GM18873 (cell line): ENCODE results near the gene PNKD.

Experiments used
- ATAC-seq: cut with Tn5 transposase; IDR thresholded peaks from one replicate; pipeline ENCODE4 v1.9.1; 2021; ENCODE audit warnings: mild to moderate bottlenecking, moderate library complexity, moderate number of reproducible peaks; ENCODE audit not compliant: unreplicated experiment, low FRiP score

PNKD gene

GRCh38 chr2:218367415-218368149, 97.3 kb downstream of the PNKD start:
- peak; percentile 73 for ATAC-seq

DNA sequence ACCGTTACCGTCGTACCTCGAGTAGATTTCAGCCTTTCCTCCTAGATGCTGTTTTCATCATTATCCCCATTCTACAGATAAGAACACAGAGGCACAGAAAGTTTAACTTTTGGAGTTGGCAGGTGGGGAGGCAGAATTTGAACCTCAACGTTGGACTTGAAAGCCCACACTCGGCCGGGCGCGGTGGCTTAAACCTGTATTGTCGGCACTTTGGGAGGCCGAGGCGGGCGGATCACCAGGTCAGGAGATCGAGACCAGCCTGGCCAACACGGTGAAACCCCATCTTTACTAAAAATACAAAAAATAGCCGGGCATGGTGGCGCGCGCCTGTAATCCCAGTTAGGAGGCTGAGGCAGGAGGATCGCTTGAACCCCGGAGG, 97.8 kb downstream of the PNKD start:
- ATAC-seq: no peak

DNA sequence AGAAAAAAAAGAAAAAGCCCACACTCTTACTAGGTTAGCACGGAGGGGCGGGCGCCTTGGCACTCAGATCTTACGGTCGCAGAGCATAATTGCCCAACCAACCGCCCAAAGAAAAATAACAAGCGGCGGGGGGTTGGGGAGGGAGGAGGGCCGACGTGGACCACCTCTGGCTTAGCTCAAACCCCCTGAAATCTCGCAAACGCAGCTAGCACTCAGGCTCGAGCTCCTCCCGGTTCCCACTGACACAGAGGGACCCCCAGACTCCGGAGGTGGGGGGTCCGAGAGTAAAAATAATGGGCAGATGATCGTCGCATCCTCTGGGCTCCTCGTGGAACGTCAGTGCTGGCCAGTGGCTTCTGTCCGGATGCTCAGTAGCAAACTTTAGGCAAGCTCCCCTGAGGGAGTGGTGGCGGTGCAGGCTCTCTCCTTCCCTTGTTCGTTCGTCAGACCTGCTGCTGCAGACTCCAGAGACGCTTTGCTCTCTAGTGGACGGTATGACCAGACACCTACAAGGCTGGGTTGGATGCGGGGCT, 98.4 kb downstream of the PNKD start:
- ATAC-seq: no peak

- ATAC-seq: no peak
Measured at GRCh38 chr2:218369330-218369729, 99.0 kb downstream of the PNKD start.

- no peak for ATAC-seq
Measured at GRCh38 chr2:218370410-218371063, 100.2 kb downstream of the PNKD start.

- no peak for ATAC-seq
Measured at GRCh38 chr2:218371983-218372350, 101.6 kb downstream of the PNKD start.

DNA sequence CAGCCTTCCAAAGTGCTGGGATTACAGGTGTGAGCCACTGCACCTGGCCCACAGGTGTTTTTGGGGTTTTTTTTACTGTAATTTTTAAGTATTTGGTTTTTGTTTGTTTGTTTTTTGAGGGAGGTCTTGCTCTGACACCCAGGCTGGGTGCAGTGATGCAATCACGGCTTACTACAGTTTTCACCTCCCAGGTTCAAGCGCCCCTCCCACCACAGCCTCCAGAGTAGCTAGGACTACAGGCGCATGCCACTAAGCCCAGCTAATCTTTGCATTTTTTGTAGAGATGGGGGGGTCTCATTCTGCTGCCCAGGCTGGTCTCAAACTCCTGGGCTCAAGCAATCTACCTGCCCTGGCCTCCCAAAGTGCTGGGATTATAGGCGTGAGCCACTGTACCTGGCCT, 104.5 kb downstream of the PNKD start:
- no peak for ATAC-seq

DNA sequence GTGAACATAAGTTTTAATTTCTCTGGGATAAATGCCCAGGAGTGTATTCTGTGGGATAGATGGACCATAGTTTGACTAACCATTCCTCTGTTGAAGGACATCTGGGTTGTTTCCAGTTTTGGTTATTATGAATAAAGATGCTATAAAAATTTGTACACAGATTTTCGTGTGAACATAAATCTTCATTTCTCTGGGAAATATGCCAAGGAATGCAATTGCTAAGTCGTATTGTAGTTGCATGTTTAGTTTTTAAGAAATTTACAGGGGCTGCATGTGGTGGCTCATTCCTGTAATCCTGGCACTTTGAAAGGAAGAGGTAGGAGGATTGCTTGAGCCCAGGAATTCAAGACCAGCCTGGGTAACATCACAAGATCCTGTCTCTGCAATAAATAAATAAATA, 104.9 kb downstream of the PNKD start:
- no peak for ATAC-seq

DNA sequence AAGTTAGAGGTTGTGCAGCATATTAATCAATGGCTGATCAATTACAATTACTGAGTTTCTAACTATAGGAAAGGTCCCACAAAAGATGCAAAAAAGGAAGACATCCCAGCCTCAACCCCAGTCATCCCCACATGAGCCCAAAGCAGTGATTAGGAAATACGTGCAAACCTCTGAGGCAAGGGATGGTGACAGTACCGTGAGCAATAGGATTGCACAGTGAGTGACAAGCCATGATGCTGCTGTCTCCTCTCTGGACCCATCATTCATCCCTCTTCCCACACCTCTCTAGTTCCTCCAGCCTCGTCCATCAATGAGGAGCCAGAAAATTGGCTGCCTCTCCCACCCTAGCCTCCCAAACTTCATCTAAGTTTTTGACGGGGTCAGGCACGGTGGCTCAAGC, 107.7 kb downstream of the PNKD start:
- ATAC-seq: no peak

DNA sequence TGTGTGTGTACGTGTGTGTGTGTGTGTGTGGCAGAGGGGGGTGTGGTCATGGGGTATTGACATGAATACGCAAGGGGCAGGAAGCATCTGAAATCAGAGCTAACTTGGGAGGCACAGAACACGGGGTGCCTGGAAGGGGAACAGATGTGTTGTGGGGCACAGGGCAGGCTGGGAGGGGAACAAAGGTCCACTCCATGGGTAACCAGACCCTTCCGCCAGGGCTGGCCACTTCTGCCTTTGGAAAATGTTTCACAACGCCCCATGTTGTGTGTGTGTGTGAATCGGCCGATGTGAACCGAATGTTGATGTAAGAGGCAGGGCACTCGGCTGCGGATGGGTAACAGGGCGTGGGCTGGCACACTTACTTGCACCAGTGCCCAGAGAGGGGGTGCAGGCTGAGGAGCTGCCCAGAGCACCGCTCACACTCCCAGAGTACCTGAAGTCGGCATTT, 111.6 kb downstream of the PNKD start, which contains the start of gene SLC11A1:
Gene SLC11A1 (plus strand): TSS at position 358 of the 451 bp plus-strand sequence. CDS start 96 bp downstream, outside the sequence.
- no peak for ATAC-seq

DNA sequence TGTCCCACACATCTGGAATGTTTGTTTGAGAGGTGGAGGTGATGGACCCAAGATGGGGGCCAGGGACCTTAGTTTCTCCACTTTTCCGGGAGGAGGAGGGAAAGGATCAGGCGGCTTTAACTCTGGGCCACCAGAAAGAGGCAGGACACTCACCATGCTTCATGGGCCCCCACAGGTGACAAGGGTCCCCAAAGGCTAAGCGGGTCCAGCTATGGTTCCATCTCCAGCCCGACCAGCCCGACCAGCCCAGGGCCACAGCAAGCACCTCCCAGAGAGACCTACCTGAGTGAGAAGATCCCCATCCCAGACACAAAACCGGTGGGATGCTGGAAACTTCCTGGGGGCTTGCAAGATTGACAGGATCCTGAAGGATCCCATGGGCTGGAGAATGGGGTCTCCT, 112.5 kb downstream of the PNKD start:
- ATAC-seq: no peak

GRCh38 chr2:218383892-218384519, 113.7 kb downstream of the PNKD start:
- no peak for ATAC-seq

DNA sequence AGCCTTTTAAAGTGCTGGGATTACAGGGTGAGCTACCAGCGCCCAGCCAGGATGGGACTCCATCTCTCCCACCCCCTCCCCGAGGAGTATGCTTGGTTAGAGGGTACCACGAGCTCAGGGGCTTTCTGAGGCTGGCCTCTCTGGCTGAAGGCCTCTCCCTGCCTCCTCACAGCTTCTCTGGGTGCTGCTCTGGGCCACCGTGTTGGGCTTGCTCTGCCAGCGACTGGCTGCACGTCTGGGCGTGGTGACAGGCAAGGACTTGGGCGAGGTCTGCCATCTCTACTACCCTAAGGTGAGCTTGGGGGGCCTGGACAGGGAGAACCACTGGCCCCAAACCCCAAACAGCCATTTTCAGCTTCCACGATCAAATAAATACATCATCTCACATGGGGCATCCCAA, 114.7 kb downstream of the PNKD start:
- no peak for ATAC-seq

- no peak for ATAC-seq
Measured at GRCh38 chr2:218386505-218387368, 116.4 kb downstream of the PNKD start.

DNA sequence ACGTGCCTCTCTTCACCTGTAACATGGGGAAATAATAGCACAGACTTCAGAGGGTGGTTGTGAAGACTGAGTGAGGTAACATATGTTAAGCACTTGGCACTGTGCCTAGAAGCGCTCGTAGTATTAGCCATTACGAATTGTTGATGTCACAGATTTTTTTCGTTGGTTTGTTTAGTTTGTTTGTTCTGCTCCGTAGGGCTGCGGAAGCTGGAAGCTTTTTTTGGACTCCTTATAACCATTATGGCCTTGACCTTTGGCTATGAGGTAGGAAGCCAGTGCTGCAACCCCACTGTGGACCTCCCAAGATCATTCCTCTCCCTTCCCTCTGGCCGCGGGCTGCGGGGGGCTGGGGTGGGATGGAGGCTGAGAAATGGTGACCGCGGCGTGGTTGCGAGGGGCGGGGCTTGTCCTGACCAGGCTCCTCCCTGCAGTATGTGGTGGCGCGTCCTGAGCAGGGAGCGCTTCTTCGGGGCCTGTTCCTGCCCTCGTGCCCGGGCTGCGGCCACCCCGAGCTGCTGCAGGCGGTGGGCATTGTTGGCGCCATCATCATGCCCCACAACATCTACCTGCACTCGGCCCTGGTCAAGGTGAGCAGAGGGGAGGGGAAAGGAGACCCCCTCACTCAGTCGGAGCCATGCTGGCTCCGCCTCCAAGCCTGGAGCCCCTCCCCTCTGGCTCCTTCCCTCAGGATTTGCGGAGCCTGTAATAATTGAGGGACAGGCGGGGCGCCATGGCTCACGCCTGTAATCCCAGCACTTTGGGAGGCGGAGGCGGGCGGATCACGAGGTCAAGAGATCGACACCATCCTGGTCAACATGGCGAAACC, 117.3 kb downstream of the PNKD start:
- ATAC-seq: no peak

GRCh38 chr2:218389333-218390150, 119.2 kb downstream of the PNKD start:
- no peak for ATAC-seq

DNA sequence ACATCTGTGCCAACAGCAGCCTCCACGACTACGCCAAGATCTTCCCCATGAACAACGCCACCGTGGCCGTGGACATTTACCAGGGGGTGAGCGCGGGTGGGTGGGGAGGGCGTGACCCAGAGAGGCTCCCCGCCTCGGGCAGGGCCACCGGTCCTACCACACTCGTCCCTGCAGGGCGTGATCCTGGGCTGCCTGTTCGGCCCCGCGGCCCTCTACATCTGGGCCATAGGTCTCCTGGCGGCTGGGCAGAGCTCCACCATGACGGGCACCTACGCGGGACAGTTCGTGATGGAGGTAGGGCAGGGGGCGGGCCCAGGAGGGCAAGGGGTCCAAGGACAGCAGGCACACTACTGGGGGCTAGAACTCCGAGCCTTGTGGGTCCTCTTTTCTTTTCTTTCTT, 120.9 kb downstream of the PNKD start:
- no peak for ATAC-seq

- ATAC-seq: no peak
Measured at GRCh38 chr2:218392459-218392858, 122.1 kb downstream of the PNKD start.
